ENCODE measurements around the gene CASKIN1.

CASKIN1 gene

GRCh38 chr16:2180962-2181923 lies 15.2 kb downstream of the CASKIN1 start:
- no peak for TF ChIP-seq CTCF (IDR thresholded peaks at IDR 0.05; ENCODE audit: insufficient read depth, low read length, missing control alignments)
- DNase-seq (ENCODE audit: low read depth, low spot score), result no peak
- CTCF ChIA-PET, result no interaction called here
- no peak overlapping the region for H3K4me3 ChIP-seq (ENCODE audit: low read depth, low read length)
- POLR2A ChIA-PET, result interaction anchor here (1.2 kb wide), 1 partner anchor 26 kb away, joined by 6 read pairs; the partner anchor contains the start of gene TRAF7

DNA sequence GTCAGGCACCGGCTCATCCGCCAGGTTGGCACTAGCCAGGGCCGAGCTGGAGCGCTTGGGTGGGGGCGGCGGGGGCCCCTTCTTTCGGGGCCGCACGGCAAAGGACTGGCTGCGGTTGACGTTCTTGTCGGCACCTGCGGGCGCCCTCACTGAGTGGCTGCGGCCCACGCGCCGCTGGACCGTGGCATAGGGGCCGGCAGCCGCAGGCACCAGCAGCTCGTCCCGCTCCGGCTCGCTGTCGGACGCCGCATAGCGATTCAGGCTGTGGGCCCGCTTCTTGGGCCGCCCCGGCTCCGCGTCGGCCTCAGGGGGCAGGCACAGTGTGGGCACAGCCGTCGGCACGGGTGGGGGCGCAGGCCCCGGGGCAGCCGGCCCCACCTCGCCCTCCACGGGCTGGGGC lies 15.9 kb downstream of the CASKIN1 start:
- no peak for DNase-seq (ENCODE audit: low read depth, low spot score)
- CTCF ChIA-PET, result no interaction called here
- H3K4me3 ChIP-seq (ENCODE audit: low read depth, low read length), result no peak overlapping the region
- POLR2A ChIA-PET, result interaction anchor here (1.2 kb wide), 1 partner anchor 25 kb away, joined by 6 read pairs; the partner anchor contains the start of gene TRAF7
- no peak for TF ChIP-seq CTCF (IDR thresholded peaks at IDR 0.05; ENCODE audit: insufficient read depth, low read length, missing control alignments)

DNA sequence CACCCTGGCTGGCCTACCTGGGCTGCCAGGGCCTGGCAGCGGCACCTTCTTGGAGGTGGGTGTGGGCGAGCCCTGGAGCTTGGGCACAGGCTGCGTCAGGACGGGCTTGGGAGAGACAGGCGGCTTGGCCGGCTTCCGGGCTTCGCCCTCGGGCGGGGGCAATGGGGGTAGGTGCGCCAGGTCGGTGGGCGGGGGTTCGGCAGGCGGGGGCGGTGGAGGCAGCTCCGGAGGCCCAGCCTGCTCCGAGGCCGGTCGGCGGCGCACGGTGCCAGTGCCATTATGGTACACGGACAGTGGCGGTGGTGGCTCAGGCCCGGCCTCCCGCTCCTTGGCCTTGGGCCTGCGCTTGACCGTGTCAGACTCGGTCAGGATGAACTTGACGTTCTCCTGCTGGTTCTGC lies 16.8 kb downstream of the CASKIN1 start:
- ChIA-PET POLR2A (no interaction called here), CTCF (no interaction called here)
- TF ChIP-seq CTCF (IDR thresholded peaks at IDR 0.05; ENCODE audit: insufficient read depth, low read length, missing control alignments), result no peak
- no peak overlapping the region for H3K4me3 ChIP-seq (ENCODE audit: low read depth, low read length)
- no peak for DNase-seq (ENCODE audit: low read depth, low spot score)

GRCh38 chr16:2179107-2179501 lies 17.3 kb downstream of the CASKIN1 start:
- H3K4me3 ChIP-seq (ENCODE audit: low read depth, low read length), result no peak overlapping the region
- no peak for TF ChIP-seq CTCF (IDR thresholded peaks at IDR 0.05; ENCODE audit: insufficient read depth, low read length, missing control alignments)
- CTCF ChIA-PET, result no interaction called here
- no peak for DNase-seq (ENCODE audit: low read depth, low spot score)
- POLR2A ChIA-PET, result no interaction called here

DNA sequence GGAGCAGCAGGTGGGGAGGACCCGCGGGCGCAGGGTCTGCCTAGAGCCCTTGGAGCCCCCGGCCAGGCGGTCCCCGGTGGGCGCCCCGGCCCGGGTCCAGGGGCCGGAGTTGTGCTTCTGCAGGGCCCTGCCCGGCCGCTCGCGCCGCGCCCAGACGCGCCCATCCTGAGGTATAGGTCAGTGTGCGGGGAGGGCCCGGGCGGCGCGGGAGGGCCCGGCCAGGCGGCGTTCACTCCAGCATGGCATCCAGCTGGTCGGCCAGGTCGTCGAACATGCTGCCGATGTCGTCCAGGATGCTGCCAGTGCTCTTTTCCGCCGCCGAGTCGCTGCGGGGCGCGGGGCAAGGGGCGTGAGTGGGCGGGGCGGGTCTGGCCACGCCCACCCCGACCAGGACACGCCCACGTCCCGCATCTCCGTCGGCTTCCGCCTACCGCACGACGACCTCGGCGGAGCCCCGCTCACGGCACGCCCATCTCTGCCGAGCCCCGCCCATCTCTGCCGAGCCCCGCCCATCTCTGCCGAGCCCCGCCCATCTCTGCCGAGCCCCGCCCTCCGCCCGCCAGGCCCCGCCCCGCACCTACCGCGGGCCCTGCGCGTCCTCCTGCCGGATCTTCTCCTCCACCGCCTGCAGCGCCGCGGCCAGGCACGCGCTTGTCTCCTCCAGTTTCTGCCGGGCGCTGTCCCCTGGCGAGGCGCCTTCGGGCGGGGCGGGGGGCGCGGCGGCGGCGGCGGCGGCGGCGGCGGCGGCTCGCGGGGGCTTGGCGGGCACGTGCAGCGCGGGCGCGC lies 17.9 kb downstream of the CASKIN1 start:
- ChIA-PET CTCF (no interaction called here), POLR2A (interaction anchor here (0.9 kb wide), 1 partner anchor 23 kb away, joined by 5 read pairs; the partner anchor contains the start of gene TRAF7)
- no peak overlapping the region for H3K4me3 ChIP-seq (ENCODE audit: low read depth, low read length)
- no peak for DNase-seq (ENCODE audit: low read depth, low spot score)
- TF ChIP-seq CTCF (IDR thresholded peaks at IDR 0.05; ENCODE audit: insufficient read depth, low read length, missing control alignments), result no peak

GRCh38 chr16:2177561-2177960 lies 18.8 kb downstream of the CASKIN1 start:
- CTCF ChIA-PET, result no interaction called here
- POLR2A ChIA-PET, result interaction anchor here (0.9 kb wide), 1 partner anchor 22 kb away, joined by 5 read pairs; the partner anchor contains the start of gene TRAF7
- no peak for TF ChIP-seq CTCF (IDR thresholded peaks at IDR 0.05; ENCODE audit: insufficient read depth, low read length, missing control alignments)
- H3K4me3 ChIP-seq (ENCODE audit: low read depth, low read length), result no peak overlapping the region
- no peak for DNase-seq (ENCODE audit: low read depth, low spot score)
